Lower leg skin (tissue), 4 donors: ENCODE data around the gene MTSS2. TPM values are rescaled to one million over a fixed set of nuclear protein-coding genes. Genes with fewer than 3 reads are reported as not detected.
"Not testable (repeated sequence)": the region's sequence is repeated elsewhere in the genome, so short reads cannot be mapped to it uniquely, and the experiment has no call there.

Source experiments
- DNase-seq, 2 donors: peaks; one replicate each; pipeline ENCODE4 v3.0.0-alpha.2; 2019; ENCODE audit warnings: low spot score in 2 of 2
- H3K4me3 ChIP-seq: fragments of 200-600 bp; sonication (generic); 2 replicates; pipeline ENCODE4 v1.5.1; 2017; ENCODE audit warnings: mild to moderate bottlenecking, low read depth; ENCODE audit not compliant: poor library complexity, severe bottlenecking
- POLR2A ChIP-seq, 2 donors: fragments of 450-650 bp; IDR thresholded peaks; one replicate each; pipeline ENCODE4 v1.6.1; 2016 to 2017; ENCODE audit warnings: antibody characterized with exemption in 2 of 2, mild to moderate bottlenecking in 1 of 2, moderate library complexity in 1 of 2
- WGBS, 2 donors: methylation state at CpG; one replicate each; pipeline ENCODE4 v1.1.5; 2018; 5-methylcytosine and 5-hydroxymethylcytosine counted together
- intact Hi-C: fragments of 100-400 bp; cut with DNase I; formaldehyde crosslinking; loops from one replicate; pipeline ENCODE4 v1.15.0; 2023; ENCODE audit warnings: low total_unique reads
- total RNA-seq, 4 donors: library from RNA; depleted of rRNA; stranded (reverse); fragments of >200 nt; gene quantifications; one replicate each; pipeline ENCODE4 v1.1.0, GENCODE V29; 2016
- TF ChIP-seq, protein P1 (sequence below), 3 donors: fragments of 450-650 bp; IDR thresholded peaks; one replicate each; pipeline ENCODE4 v1.5.1; 2016; ENCODE audit warnings: antibody characterized with exemption in 3 of 3, mild to moderate bottlenecking in 3 of 3, moderate library complexity in 2 of 3

The MTSS2 gene
- total RNA-seq, 4 donors from 2014 or later, result 18.4 to 55.5 (median 25.2) TPM

DNA sequence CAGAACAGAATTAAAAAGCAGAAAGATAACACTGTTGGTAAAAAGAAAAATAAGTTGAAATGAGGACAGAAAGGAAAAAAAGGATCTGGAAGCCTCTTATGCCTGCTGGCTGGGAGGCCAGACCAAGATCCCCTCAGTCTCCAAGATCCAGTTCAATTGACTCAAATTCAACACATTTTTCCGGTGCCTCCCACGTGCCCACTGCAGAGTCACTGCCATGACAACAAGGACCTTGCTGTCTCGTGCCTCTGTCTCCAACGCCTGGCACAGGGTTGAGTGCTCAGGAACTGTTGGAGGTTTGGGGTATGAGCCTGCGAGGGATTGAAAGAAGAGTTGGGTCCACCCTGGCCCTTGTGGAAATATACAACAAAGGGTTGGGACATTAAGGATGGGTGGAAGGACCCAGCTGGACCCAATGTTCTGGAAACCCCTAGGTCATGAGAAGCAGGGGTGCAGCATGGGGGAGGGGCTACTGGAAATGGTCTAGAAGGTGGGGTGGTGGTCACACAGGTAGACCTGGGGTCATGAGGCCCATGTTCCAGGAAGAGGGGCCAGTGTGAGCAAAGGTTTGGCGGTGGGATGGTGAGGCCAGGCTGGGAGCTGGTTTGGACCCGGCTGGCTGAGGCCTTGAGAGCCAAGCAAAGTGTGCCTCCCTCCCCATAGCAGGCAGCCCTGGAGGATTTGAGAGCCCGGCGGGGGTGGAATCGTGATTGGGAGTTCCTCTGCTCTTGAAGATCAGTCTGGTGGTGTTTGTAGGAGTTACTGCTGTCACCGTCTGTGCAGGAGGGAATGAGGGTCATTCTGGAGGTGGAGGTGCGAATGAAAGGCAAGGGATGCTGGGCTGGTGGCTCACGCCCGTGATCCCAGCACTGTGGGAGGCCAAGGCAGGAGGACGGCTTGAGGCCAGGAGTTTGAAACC is 38.2 kb downstream of the MTSS2 start:
- TF ChIP-seq POLR2A (IDR thresholded peaks at IDR 0.05), result no peak
- TF ChIP-seq, protein P1, sequence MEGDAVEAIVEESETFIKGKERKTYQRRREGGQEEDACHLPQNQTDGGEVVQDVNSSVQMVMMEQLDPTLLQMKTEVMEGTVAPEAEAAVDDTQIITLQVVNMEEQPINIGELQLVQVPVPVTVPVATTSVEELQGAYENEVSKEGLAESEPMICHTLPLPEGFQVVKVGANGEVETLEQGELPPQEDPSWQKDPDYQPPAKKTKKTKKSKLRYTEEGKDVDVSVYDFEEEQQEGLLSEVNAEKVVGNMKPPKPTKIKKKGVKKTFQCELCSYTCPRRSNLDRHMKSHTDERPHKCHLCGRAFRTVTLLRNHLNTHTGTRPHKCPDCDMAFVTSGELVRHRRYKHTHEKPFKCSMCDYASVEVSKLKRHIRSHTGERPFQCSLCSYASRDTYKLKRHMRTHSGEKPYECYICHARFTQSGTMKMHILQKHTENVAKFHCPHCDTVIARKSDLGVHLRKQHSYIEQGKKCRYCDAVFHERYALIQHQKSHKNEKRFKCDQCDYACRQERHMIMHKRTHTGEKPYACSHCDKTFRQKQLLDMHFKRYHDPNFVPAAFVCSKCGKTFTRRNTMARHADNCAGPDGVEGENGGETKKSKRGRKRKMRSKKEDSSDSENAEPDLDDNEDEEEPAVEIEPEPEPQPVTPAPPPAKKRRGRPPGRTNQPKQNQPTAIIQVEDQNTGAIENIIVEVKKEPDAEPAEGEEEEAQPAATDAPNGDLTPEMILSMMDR (IDR thresholded peaks at IDR 0.05), result no peak
- WGBS, 2 donors, result 85 to 89% methylated on average over 15 of the region's 15 CpGs
- no peak overlapping the region for H3K4me3 ChIP-seq
- DNase-seq, result no peak
- intact Hi-C loops, result no loop called here

DNA sequence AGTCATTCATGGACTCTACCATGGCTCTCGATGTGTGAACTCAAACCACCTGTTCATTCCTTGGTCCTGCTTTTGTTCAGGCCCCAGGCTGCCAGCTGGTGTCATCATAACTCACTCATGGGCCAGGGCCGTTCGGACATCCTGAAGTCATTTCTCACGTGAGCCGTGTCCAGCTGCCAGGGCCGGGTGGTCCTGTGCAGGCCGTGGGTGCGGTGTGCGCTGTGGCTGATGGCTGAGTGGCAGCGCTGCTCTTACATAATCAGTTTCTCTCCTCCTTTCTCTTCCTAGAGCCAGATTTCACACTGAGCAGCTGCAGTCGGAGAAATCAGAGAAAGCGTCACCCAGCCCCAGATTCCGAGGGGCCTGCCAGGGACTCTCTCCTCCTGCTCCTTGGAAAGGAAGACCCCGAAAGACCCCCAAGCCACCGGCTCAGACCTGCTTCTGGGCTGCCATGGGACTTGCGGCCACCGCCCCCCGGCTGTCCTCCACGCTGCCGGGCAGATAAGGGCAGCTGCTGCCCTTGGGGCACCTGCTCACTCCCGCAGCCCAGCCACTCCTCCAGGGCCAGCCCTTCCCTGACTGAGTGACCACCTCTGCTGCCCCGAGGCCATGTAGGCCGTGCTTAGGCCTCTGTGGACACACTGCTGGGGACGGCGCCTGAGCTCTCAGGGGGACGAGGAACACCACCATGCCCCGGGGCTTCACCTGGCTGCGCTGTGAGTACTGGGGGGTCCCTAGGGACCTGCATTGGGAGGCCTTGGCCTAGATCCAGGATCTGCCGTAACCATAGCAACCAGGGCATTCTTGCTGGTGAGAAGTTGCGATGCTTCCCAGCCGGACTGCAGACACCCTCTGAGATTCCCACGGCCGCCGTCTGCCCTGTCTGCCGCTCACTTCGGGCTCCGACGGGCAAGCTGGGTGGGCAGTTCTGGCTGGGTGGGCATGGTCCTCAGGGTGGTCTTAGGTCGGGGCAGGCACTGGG is 39.3 kb downstream of the MTSS2 start, which contains the start of gene IL34:
Gene IL34, plus strand, starts transcription at position 300 of the 982 bp plus-strand sequence. Its CDS starts 389 bp downstream, at position 689.
- intact Hi-C loops, result no loop called here
- 67 to 85% methylated on average over 21 to 39 of the region's 39 CpGs for WGBS, 2 donors
- no peak for TF ChIP-seq POLR2A (IDR thresholded peaks at IDR 0.05)
- TF ChIP-seq, protein P1 (IDR thresholded peaks at IDR 0.05), result no peak
- no peak for DNase-seq
- H3K4me3 ChIP-seq, result no peak within 1 kb of the TSS

DNA sequence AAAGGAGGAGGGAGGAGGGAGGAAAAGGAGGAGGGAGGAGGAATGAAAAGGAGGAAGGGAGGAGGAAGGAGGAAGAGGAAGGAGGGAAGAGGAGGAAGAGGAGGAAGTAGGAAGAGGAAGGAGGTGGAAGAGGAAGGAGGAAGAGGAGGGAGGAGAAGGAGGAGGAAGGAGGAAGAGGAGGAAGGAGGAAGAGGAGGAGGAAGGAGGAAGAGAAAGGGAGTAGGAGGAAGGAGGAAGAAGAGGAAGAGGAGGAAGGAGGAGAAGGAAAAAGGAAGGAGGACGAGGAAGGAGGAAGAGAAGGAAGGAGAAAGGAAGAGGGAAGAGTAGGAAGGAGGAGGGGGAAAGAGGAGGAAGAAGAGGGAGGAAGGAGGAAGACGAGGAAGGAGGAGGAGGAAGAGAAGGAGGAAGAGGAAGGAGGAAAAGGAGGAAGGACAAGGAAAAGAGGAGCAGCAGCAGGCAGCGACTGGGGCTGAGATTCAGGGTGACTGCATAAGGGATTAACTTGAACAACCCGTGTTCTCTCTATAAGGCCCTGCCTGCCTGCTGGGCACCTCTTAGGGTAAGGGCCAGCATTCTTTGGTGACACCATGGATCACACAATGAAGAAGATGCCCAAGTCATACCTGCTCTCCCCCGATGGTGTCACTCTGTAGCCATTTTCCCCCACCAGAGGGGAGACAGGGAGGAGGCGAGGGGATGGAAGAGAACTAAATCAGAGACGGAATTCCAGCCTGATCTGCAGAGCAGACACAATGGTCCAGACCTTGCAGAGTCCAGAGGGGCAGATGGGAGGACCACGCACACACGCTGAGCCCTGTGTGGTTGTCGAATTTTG is 40.9 kb downstream of the MTSS2 start:
- intact Hi-C loops, result no loop called here
- TF ChIP-seq POLR2A (IDR thresholded peaks at IDR 0.05), result no peak
- TF ChIP-seq, protein P1 (IDR thresholded peaks at IDR 0.05), result no peak
- no peak overlapping the region for H3K4me3 ChIP-seq
- DNase-seq, result no peak
- WGBS, 2 donors, result 73 to 92% methylated on average over 8 to 10 of the region's 10 CpGs

DNA sequence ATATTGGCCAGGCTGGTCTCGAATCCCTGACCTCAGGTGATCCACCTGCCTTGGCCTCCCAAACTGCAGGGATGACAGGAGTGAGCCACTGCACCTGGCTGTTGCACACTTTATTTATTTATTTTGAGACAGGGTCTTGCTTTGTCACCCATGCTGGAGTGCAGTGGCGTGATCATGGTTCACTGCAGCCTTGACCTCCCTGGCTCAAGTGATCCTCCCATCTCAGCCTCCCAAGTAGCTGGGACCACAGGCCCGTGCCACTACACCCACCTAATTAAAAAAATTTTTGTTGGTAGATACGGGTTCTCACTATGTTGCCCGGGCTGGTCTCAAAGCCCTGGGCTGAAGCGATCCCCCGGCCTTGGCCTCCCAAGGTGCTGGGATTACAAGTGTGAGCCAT is 42.6 kb downstream of the MTSS2 start:
- DNase-seq, intact Hi-C loops, H3K4me3 ChIP-seq: not testable (repeated sequence)
- 78 to 88% methylated on average over 7 of the region's 7 CpGs for WGBS, 2 donors

DNA sequence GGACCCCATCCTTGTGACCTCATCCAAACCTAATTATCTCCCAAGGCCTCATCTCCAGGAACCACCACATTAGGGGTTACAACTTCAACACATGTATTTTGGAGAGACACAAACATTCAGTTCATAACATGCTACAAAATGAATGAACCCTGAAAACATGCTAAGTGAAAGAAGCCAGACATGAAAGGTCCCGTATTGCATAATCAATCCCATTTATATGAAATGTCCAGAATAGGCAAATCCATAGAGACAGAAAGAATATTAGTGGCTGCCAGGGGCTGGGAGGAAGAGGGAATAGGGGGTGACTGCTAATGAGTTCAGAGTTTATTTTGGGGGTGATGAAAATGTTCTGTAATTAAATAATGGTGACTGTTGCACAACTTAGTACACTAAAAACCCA is 43.2 kb downstream of the MTSS2 start:
- no peak for DNase-seq
- intact Hi-C loops, result no loop called here
- no peak for TF ChIP-seq POLR2A (IDR thresholded peaks at IDR 0.05)
- TF ChIP-seq, protein P1 (IDR thresholded peaks at IDR 0.05), result no peak
- no peak overlapping the region for H3K4me3 ChIP-seq
- 86 to 87% methylated on average over 1 of the region's 1 CpG for WGBS, 2 donors
